GM21717 (cell line): Measurements from ENCODE around the gene PALLD.
"Not testable (repeated sequence)": the region's sequence is repeated elsewhere in the genome, so short reads cannot be mapped to it uniquely, and the experiment has no call there.

ENCODE experiments used
- ATAC-seq: cut with Tn5 transposase; IDR thresholded peaks from one replicate; pipeline ENCODE4 v1.9.1; 2021; ENCODE audit warnings: mild to moderate bottlenecking, moderate library complexity; ENCODE audit not compliant: unreplicated experiment

PALLD gene

GRCh38 chr4:168804146-168804545, 307.3 kb downstream of the PALLD start:
- ATAC-seq = no peak

- no peak for ATAC-seq
Measured at GRCh38 chr4:168805341-168805740, 308.5 kb downstream of the PALLD start.

GRCh38 chr4:168806247-168806646, 309.4 kb downstream of the PALLD start:
- ATAC-seq = not testable (repeated sequence)

GRCh38 chr4:168811207-168811606, 314.4 kb downstream of the PALLD start:
- no peak for ATAC-seq

GRCh38 chr4:168811786-168812651, 315.2 kb downstream of the PALLD start:
- ATAC-seq = no peak

- no peak for ATAC-seq
Measured at GRCh38 chr4:168812806-168813205, 316.0 kb downstream of the PALLD start.

GRCh38 chr4:168813890-168814289, 317.0 kb downstream of the PALLD start:
- ATAC-seq = no peak

GRCh38 chr4:168815379-168816345, 318.8 kb downstream of the PALLD start:
- ATAC-seq = no peak

- ATAC-seq = no peak
Measured at GRCh38 chr4:168817370-168817769, 320.5 kb downstream of the PALLD start.

- no peak for ATAC-seq
Measured at GRCh38 chr4:168822481-168822880, 325.6 kb downstream of the PALLD start.

- no peak for ATAC-seq
Measured at GRCh38 chr4:168825975-168826374, 329.1 kb downstream of the PALLD start.

- no peak for ATAC-seq
Measured at GRCh38 chr4:168826620-168827019, 329.8 kb downstream of the PALLD start.

GRCh38 chr4:168830777-168831512, 334.1 kb downstream of the PALLD start:
- ATAC-seq = no peak

GRCh38 chr4:168831585-168831918, 334.7 kb downstream of the PALLD start:
- ATAC-seq = no peak

- ATAC-seq = peak; percentile 81
Measured at GRCh38 chr4:168831919-168832762, 335.3 kb downstream of the PALLD start.

GRCh38 chr4:168832763-168833575, 336.1 kb downstream of the PALLD start:
- no peak for ATAC-seq

- ATAC-seq = no peak
Measured at GRCh38 chr4:168833881-168834280, 337.0 kb downstream of the PALLD start.

- no peak for ATAC-seq
Measured at GRCh38 chr4:168835880-168836454, 339.1 kb downstream of the PALLD start.

GRCh38 chr4:168836490-168836889, 339.6 kb downstream of the PALLD start:
- no peak for ATAC-seq
